ENCODE measurements around the gene ZBTB20.

ZBTB20 gene

DNA sequence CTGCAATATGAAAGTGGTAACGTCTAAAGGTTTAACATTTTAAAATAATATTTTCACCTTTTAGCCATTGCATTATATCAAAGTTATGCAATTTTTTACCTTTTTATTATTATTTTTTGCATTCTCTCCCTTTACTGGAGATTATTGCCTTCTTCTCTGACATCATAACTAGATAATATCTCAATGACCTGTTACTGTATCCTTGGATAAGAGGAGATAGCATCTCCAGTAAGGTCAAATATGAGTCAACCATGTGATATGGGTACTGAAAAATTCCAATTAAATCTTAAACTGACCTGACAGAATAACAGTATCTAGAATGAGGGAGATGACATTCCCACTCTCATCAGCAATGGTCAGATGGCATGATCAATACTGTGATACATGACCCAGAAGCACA, 108.3 kb downstream of the ZBTB20 start:
- no peak for DNase-seq
- Histone ChIP-seq H3K4me3 (ENCODE audit: low read depth in 1 of 2, low read length in 2 of 2) (no peak overlapping the region), H3K27ac (ENCODE audit: low read length) (no peak overlapping the region), H3K4me1 (ENCODE audit: insufficient read depth, low read length) (no peaks in the 10 kb centered on the region), H3K9ac (ENCODE audit: low read depth, low read length) (no peak overlapping the region), H2AFZ (ENCODE audit: low read depth, low read length) (no peak overlapping the region), H3K27me3 (ENCODE audit: insufficient read depth, low read length, poor library complexity) (no peaks in the 10 kb centered on the region), H4K20me1 (ENCODE audit: insufficient read depth, low read length) (no peaks in the 10 kb centered on the region; the same call in 1 of the 2 replicates), H3K9me3 (ENCODE audit: insufficient read depth, low read length, severe bottlenecking) (no peaks in the 10 kb centered on the region), H3K79me2 (ENCODE audit: insufficient read depth, low read length) (no peaks in the 10 kb centered on the region), H3K4me2 (ENCODE audit: insufficient read depth, low read length) (no peak overlapping the region), H3K36me3 (ENCODE audit: insufficient read depth, low read length) (no peaks in the 10 kb centered on the region)
- ATAC-seq (ENCODE audit: insufficient read depth, low read depth): no peak
- no peak for TF ChIP-seq CTCF (IDR thresholded peaks at IDR 0.05; ENCODE audit: borderline replicate concordance, extremely low read depth, low read length, poor library complexity, severe bottlenecking)

DNA sequence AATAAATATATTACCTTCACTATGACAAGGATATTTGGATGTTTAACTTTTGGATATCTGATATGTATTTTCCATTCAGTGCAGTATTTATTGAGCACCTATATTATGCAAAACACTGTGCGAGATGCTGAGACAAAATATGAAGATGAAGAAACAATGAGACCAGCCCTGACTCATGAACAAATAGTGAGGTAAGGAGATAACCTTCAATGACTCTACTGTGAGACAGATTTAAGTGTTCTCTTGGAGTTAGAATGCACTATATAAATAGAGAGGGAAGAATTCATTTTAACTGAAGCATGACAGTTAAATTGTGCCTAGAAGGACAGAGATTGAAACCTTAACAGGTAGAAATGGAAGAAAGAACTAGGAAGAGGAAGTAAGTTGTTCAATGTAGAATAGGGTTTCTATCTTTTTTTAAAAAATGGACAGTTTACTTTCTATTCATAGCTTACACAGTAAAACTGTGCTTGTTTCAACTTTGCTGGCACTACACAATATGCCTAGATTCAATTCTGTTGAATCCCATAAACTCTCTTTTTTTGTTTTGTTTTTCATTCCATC, 124.2 kb downstream of the ZBTB20 start:
- Histone ChIP-seq H3K27ac (ENCODE audit: low read length) (no peak overlapping the region), H3K9me3 (ENCODE audit: insufficient read depth, low read length, severe bottlenecking) (no peaks in the 10 kb centered on the region), H3K79me2 (ENCODE audit: insufficient read depth, low read length) (no peaks in the 10 kb centered on the region), H3K4me2 (ENCODE audit: insufficient read depth, low read length) (no peak overlapping the region), H3K4me3 (ENCODE audit: low read depth in 1 of 2, low read length in 2 of 2) (no peak overlapping the region), H3K9ac (ENCODE audit: low read depth, low read length) (no peak overlapping the region), H3K4me1 (ENCODE audit: insufficient read depth, low read length) (no peaks in the 10 kb centered on the region), H4K20me1 (ENCODE audit: insufficient read depth, low read length) (no peaks in the 10 kb centered on the region), H3K27me3 (ENCODE audit: insufficient read depth, low read length, poor library complexity) (no peaks in the 10 kb centered on the region), H3K36me3 (ENCODE audit: insufficient read depth, low read length) (no peaks in the 10 kb centered on the region), H2AFZ (ENCODE audit: low read depth, low read length) (no peak overlapping the region)
- no peak for DNase-seq
- no peak for ATAC-seq (ENCODE audit: insufficient read depth, low read depth)
- TF ChIP-seq EZH2 (IDR thresholded peaks at IDR 0.05; ENCODE audit: borderline replicate concordance, low read depth, low read length, severe bottlenecking) (no peak), CTCF (IDR thresholded peaks at IDR 0.05; ENCODE audit: borderline replicate concordance, extremely low read depth, low read length, poor library complexity, severe bottlenecking) (no peak)

DNA sequence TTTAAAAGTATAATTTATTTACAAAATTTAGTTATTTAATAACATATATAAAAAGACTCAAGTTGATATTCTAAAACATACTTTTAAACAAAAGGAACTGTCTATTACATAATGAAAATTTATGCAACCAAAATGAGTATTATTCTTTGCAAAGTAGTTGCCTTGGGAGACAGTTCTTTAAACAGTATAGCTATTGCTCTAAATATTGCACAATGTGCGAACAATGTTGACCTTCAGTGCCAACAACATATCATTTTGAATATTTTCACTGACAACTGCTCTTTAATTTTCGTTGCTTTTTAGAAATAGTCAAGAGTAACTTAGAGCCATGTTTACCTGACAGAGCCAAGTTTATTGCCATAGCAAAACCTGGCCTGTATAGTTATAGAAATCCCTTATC, 124.9 kb downstream of the ZBTB20 start:
- Histone ChIP-seq H2AFZ (ENCODE audit: low read depth, low read length) (no peak overlapping the region), H3K27ac (ENCODE audit: low read length) (no peak overlapping the region), H3K79me2 (ENCODE audit: insufficient read depth, low read length) (no peaks in the 10 kb centered on the region), H3K9me3 (ENCODE audit: insufficient read depth, low read length, severe bottlenecking) (no peaks in the 10 kb centered on the region), H3K4me1 (ENCODE audit: insufficient read depth, low read length) (no peaks in the 10 kb centered on the region), H3K36me3 (ENCODE audit: insufficient read depth, low read length) (no peaks in the 10 kb centered on the region), H3K27me3 (ENCODE audit: insufficient read depth, low read length, poor library complexity) (no peaks in the 10 kb centered on the region), H3K4me2 (ENCODE audit: insufficient read depth, low read length) (no peak overlapping the region), H4K20me1 (ENCODE audit: insufficient read depth, low read length) (no peaks in the 10 kb centered on the region), H3K4me3 (ENCODE audit: low read depth in 1 of 2, low read length in 2 of 2) (no peak overlapping the region), H3K9ac (ENCODE audit: low read depth, low read length) (no peak overlapping the region)
- DNase-seq: no peak
- no peak for ATAC-seq (ENCODE audit: insufficient read depth, low read depth)
- TF ChIP-seq CTCF (IDR thresholded peaks at IDR 0.05; ENCODE audit: borderline replicate concordance, extremely low read depth, low read length, poor library complexity, severe bottlenecking) (no peak), EZH2 (IDR thresholded peaks at IDR 0.05; ENCODE audit: borderline replicate concordance, low read depth, low read length, severe bottlenecking) (no peak)

- no peaks in the 10 kb centered on the region for H3K79me2 ChIP-seq (ENCODE audit: insufficient read depth, low read length)
- H3K9ac ChIP-seq (ENCODE audit: low read depth, low read length): no peak overlapping the region
- H3K27me3 ChIP-seq (ENCODE audit: insufficient read depth, low read length, poor library complexity): no peaks in the 10 kb centered on the region
- H4K20me1 ChIP-seq (ENCODE audit: insufficient read depth, low read length): no peaks in the 10 kb centered on the region
- no peaks in the 10 kb centered on the region for H3K36me3 ChIP-seq (ENCODE audit: insufficient read depth, low read length)
- H3K4me3 ChIP-seq (ENCODE audit: low read depth in 1 of 2, low read length in 2 of 2): no peak overlapping the region
- no peak for TF ChIP-seq CTCF (IDR thresholded peaks at IDR 0.05; ENCODE audit: borderline replicate concordance, extremely low read depth, low read length, poor library complexity, severe bottlenecking)
- TF ChIP-seq EZH2 (IDR thresholded peaks at IDR 0.05; ENCODE audit: borderline replicate concordance, low read depth, low read length, severe bottlenecking): no peak
- H3K27ac ChIP-seq (ENCODE audit: low read length): no peak overlapping the region
- DNase-seq (no peak), ATAC-seq (ENCODE audit: insufficient read depth, low read depth) (no peak)
- H3K4me1 ChIP-seq (ENCODE audit: insufficient read depth, low read length): no peaks in the 10 kb centered on the region
- H2AFZ ChIP-seq (ENCODE audit: low read depth, low read length): no peak overlapping the region
- no peak overlapping the region for H3K4me2 ChIP-seq (ENCODE audit: insufficient read depth, low read length)
- no peaks in the 10 kb centered on the region for H3K9me3 ChIP-seq (ENCODE audit: insufficient read depth, low read length, severe bottlenecking)
Measured at GRCh38 chr3:115021061-115021460, 126.0 kb downstream of the ZBTB20 start.

Data from DND-41 (cell line).